Spleen (tissue), 7 donors: Measurements from ENCODE around the gene EYS.

Source experiments
- CTCF ChIP-seq, 11 experiments: fragments of 200-600 bp in 7 of 11; fragments of 450-650 bp in 4 of 11; sonication (generic) in 4 of 11; IDR thresholded peaks in 8 of 11; conservative IDR thresholded peaks in 3 of 11; 1 replicate in 7 of 11; 2 replicates in 4 of 11; pipeline versions ENCODE4 v1.4.0 to v1.8.0; 2016 to 2021; ENCODE audit warnings: antibody characterized with exemption in 11 of 11, inconsistent platforms in 4 of 11, mild to moderate bottlenecking in 1 of 11
- POLR2A ChIP-seq, 3 donors: fragments of 450-650 bp; IDR thresholded peaks; one replicate each; pipeline ENCODE4 v1.5.1; 2017; ENCODE audit warnings: antibody characterized with exemption in 3 of 3, mild to moderate bottlenecking in 1 of 3
- POLR2AphosphoS5 ChIP-seq, 3 donors: sonication (generic); formaldehyde crosslinking; IDR thresholded peaks; one replicate each; pipeline ENCODE4 v1.5.1; 2017; ENCODE audit warnings: antibody characterized with exemption in 3 of 3
- donor health status: DM: no; HTN: no; CAD: no; lungs with moderate emphysema.
- donor health status: DM: no; HTN: no; CAD: no.
- donor health status: DM: no; HTN: no; CAD: no.

- TF ChIP-seq CTCF (IDR thresholded peaks at IDR 0.05 in 8 of 11, conservative IDR thresholded peaks at IDR 0.05 in 3 of 11) (no peak), POLR2AphosphoS5 (IDR thresholded peaks at IDR 0.05) (no peak), POLR2A (IDR thresholded peaks at IDR 0.05) (no peak)
Measured at GRCh38 chr6:63705707-63706106, 2001.3 kb downstream of the EYS start.
